ENCODE measurements around the gene ZBTB38. TPM values are rescaled to one million over a fixed set of nuclear protein-coding genes. Genes with fewer than 3 reads are reported as not detected.
A peak's percentile ranks its signal among the peaks of the same experiment; 100 is the strongest.

The ZBTB38 gene
- total RNA-seq, 1 donor from 2014 or later: 89.6 TPM

GRCh38 chr3:141375381-141376301, 7.3 kb downstream of the ZBTB38 start:
- Histone ChIP-seq H3K9me3 (no peaks in the 10 kb centered on the region), H3K27ac (no peak overlapping the region), H3K27me3 (ENCODE audit: low read depth) (no peaks in the 10 kb centered on the region), H3K4me1 (peaks cover 14% of the 10 kb centered on the region), H3K36me3 (no peaks in the 10 kb centered on the region), H3K4me3 (no peak overlapping the region)
- ATAC-seq (no peak), DNase-seq (no peak)
- no peak for TF ChIP-seq CTCF (IDR thresholded peaks at IDR 0.05)
- intact Hi-C loops (cut with DNase I): no loop called here

- H3K9me3 ChIP-seq: no peaks in the 10 kb centered on the region
- intact Hi-C loops (cut with DNase I): no loop called here
- H3K36me3 ChIP-seq: peaks cover under 1% of the 10 kb centered on the region
- H3K27me3 ChIP-seq (ENCODE audit: low read depth): no peaks in the 10 kb centered on the region
- no peak for DNase-seq
- peaks cover 9% of the 10 kb centered on the region for H3K4me1 ChIP-seq
- H3K4me3 ChIP-seq: no peak overlapping the region
- TF ChIP-seq CTCF (IDR thresholded peaks at IDR 0.05): no peak
- no peak overlapping the region for H3K27ac ChIP-seq
- no peak for ATAC-seq
Measured at GRCh38 chr3:141377377-141377776, 9.1 kb downstream of the ZBTB38 start.

GRCh38 chr3:141378556-141378955, 10.3 kb downstream of the ZBTB38 start:
- Histone ChIP-seq H3K27me3 (ENCODE audit: low read depth) (no peaks in the 10 kb centered on the region), H3K27ac (no peak overlapping the region), H3K9me3 (no peaks in the 10 kb centered on the region), H3K36me3 (peaks cover 6% of the 10 kb centered on the region), H3K4me3 (no peak overlapping the region), H3K4me1 (peaks cover 9% of the 10 kb centered on the region)
- intact Hi-C loops (cut with DNase I): no loop called here
- DNase-seq: no peak
- TF ChIP-seq CTCF (IDR thresholded peaks at IDR 0.05): no peak
- ATAC-seq: no peak

GRCh38 chr3:141379250-141379966, 11.1 kb downstream of the ZBTB38 start:
- no peak overlapping the region for H3K27ac ChIP-seq
- TF ChIP-seq CTCF (IDR thresholded peaks at IDR 0.05): no peak
- peak; percentile 55 to 57 for ATAC-seq

GRCh38 chr3:141380279-141380678, 12.0 kb downstream of the ZBTB38 start:
- Histone ChIP-seq H3K36me3 (peaks cover 6% of the 10 kb centered on the region), H3K4me3 (no peak overlapping the region), H3K9me3 (no peaks in the 10 kb centered on the region), H3K4me1 (peaks cover 12% of the 10 kb centered on the region), H3K27me3 (ENCODE audit: low read depth) (no peaks in the 10 kb centered on the region), H3K27ac (no peak overlapping the region)
- no peak for TF ChIP-seq CTCF (IDR thresholded peaks at IDR 0.05)
- ATAC-seq (no peak), DNase-seq (no peak)
- intact Hi-C loops (cut with DNase I): no loop called here

More at GRCh38 chr3:141379250-141379966, 11.1 kb downstream of the ZBTB38 start:
- Histone ChIP-seq H3K4me3 (no peak overlapping the region), H3K4me1 (peaks cover 9% of the 10 kb centered on the region), H3K27me3 (ENCODE audit: low read depth) (no peaks in the 10 kb centered on the region), H3K9me3 (no peaks in the 10 kb centered on the region), H3K36me3 (peaks cover 6% of the 10 kb centered on the region)
- intact Hi-C loops (cut with DNase I): no loop called here
- no peak for DNase-seq
